HG02623 (cell line): Measurements from ENCODE around the gene TNNI2.
"Not testable (repeated sequence)": the region's sequence is repeated elsewhere in the genome, so short reads cannot be mapped to it uniquely, and the experiment has no call there.

Experiments
- ATAC-seq: cut with Tn5 transposase; IDR thresholded peaks from one replicate; pipeline ENCODE4 v1.9.1; 2021; ENCODE audit warnings: moderate library complexity; ENCODE audit not compliant: unreplicated experiment

Gene TNNI2

DNA sequence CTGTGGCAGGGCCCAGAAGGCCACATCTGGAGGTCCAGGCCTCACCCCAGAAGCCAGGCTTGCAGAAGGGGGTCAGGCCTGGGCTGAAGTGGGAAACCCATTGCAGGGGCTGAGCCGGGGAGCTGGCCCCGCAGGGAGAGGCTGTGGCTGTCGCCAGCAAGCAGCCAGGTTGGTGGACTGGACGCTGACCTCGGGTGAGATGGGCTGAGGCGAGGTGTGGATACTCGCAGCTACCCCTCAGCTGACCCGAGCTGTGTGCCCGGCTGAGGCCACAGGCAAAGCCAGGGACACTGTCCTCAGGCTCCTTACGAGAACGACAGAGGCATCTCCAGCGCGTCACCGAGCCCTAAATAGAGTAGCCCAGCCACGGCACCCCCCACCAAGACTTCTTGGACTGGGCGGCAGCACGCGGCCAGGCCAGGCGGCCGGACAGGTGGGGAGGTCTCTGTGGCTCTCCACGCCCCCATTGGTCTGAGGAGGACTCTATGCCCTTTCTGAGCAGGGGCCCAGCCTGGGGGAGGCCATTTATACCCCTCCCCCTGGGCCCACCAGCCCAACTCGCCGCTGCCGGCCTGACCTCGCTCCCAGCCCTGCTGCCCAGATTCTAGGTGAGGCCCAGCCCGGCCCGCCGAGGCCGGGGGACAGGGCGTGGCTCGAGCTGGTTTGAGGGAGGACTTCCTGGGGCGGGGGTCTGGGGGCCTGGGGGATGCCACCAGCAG is at the start of gene TNNI2:
TSS of gene TNNI2 (plus strand) at position 556 of the 719 bp plus-strand sequence. CDS start 716 bp downstream, outside the sequence.
- no peak for ATAC-seq

DNA sequence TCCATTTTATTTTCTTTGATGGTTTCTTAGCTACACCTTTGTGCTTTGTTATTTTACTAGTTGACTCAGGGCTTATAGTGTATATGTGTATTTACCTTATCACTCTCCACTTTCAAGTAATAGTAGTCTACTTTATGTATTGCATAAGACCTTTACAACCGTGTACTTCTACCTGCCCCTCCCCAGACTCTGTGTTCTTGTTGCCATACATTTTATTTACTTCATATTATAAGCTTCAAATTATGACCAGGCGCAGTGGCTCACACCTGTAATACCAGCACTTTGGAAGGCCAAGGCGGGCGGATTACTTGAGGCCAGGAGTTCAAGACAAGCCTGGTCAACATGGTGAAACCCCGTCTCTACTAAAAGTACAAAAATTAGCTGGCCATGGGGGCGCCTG is 46.9 kb upstream of the TNNI2 start:
- ATAC-seq: no peak

DNA sequence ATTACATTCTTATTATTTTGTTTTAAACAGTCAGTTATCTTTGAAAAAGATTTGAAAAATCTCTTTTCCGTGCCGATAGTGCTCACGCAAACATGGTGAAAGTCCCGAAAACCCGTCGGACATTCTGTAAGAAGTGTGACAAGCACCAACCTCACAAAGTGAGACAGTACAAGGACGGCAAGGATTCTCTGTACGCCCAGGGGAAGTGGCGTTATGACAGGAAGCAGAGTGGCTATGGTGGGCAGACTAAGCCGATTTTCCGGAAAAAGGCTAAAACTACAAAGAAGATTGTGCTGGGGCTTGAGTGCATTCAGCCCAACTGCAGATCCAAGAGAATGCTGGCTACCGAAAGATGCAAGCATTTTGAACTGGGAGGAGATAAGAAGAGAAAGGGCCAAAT is 46.3 kb upstream of the TNNI2 start:
- no peak for ATAC-seq

DNA sequence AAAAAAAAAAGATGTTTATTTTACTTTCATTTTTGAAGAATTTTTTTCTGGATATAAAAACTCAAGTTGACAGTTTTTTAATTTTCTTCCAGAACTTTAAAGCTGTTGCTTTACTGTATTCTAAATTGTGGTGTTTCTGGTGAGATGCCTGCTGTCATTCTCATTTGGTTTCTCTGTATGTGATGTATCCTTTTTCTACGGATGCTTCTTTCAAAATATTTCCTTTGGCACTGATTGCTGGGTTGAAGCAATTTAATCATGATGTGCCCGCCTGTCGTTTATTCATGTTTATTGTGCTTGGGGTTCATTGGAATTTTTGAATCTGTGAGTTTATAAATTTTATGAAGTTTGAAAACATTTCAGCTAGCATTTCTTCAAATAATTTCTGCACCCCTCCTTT is 45.7 kb upstream of the TNNI2 start:
- ATAC-seq: no peak

DNA sequence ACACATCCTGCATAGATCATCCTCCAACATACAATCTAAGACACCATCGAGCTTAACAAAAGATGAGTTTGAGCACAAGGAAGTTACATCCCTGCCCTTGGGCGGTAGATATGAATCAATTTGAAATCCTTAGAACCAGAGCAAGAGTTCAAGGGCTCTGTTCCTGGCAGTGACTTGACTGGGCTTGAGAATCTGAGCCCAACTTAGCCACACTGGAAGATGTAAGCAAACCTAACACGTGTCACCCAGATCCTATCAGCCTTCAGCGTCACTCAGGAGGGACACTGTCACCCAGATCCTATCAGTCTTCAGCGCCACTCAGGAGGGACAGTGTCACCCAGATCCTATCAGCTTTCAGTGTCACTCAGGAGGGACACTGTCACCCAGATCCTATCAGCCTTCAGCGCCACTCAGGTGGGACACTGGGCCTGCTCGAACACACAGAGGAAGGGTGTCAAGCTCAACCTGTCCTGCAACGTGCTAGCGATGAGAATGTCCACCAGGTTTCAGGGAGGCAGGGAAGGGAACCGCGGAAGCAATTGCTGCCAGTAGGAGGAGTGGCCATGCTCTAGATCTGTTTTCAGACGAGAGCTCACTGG is 42.3 kb upstream of the TNNI2 start:
- ATAC-seq: no peak

DNA sequence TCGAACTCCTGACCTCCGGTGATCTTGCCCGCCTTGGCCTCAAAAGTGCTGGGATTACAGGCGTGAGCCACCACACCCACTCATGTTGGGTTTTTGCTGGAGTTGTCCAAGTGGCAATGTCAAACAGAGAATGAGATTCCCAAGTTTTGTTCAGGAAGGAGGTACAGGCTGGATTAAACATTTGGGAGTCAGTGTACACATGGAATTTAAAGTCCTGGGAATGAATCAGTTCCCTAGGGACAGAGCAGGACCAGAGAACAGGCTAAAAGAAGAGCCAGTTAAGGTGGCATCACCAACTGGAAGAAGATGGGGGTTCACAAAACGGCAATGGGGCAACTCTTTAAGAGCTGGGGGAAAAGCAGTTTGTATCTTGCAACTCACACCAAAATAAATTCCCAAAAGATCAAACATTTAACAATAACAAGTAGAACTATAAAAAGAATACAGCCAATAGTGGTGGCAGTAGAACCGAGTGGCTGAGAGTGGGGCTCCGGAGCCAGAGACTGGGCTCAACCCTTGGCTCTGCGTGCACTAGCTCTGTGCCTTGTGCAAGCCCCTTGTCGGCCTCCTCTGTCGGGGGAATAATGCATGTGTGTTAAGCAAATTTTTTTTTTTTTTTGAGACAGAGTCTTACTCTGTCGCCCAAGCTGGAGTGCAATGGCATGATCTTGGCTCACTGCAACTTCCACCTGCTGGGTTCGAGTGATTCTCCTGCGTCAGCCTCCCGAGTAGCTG is 41.2 kb upstream of the TNNI2 start:
- no peak for ATAC-seq

DNA sequence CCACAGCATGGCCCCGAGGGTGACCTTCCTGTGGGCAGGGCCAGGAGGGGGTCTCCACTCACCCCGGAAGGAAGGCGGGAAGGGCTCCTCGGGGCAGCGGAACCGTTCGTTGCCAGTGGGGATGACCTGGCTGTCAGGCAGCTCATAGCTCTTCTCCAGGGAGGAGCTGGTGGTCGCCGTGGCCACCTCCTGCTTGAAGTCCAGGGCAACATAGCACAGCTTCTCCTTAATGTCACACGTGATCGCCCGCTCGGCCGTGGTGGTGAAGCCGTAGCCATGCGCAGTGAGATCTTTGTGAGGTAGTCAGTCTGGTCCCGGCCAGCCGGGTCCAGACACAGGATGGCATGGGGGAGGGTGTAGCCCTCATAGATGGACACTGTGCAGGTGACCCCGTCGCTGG is 35.5 kb upstream of the TNNI2 start:
- ATAC-seq: no peak

DNA sequence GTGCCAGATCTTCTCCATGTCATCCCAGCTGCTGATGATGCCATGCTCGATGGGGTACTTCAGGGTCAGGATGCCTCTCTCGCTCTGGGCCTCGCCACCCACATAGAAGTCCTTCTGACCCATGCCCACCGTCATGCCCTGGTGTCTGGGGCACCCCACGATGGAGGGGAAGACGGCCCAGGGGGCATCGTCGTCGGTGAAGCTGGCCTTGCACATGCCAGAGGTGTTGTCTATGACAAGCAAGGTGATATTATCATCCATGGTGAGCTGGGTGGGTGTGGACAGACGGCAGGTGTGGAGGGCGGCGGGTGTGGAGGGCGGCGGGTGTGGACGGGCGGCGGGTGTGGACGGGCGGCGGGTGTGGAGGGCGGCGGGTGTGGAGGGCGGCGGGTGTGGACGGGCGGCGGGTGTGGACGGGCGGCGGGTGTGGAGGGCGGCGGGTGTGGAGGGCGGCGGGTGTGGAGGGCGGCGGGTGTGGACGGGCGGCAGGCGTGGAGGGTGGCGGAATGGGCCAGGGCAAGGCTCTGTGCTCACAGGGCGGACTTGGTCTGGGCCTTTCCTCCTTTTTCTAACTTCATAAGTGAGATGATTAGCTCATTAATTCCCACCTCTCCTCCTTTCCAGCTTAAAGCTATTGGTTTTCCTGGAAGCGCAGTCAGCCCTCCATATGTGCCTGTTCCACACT is 34.8 kb upstream of the TNNI2 start:
- not testable (repeated sequence) for ATAC-seq

DNA sequence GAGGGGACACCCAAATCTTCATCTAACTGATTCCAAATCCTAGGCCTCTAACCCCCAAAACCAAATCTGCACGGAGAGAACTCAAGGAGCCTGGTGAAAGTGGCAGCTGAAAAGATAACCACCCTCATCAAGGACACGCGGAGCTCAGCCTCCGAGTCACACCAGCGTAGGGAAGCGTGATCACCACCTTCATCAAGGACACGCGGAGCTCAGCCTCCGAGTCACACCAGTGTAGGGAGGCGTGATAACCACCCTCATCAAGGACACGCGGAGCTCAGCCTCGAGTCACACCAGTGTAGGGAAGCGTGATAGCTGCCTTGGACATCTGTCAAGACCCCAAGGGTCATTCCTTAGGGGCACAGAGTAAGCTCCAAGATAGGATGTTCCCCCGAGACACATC is 33.3 kb upstream of the TNNI2 start:
- ATAC-seq: no peak

DNA sequence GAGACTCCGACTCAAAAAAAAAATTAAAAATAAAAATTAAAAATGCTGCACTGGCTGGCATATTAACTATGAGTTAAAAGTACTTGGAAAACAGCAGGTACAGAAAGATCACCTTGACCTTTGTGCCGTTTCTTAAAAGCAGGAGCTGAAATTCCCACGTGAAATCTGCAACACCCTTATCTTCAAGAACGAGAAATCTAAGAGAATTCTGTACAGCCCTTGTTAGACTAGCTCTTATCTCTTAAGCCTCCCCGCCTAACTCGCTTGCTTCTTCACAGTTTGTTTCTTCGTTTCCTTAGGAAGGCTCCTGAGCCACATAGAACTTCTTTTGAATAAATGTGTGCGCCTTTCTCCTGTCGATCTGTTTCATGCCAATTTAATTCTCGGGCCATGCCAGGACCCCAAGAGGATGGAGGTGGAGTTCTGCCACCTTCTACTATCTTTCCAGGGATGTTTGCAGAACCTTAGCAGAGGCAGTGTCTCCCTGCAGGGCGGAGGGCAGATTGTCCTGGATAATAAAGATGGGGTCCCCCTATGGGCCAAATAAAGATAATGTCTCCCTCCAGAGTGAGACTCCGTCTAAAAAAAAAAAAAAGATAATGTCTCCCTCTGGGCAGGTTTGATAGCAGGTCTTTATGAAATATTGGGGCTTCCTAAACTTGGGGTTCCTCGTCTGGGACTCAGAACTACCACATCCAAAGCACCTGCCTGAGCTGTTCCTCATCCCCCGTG is 31.4 kb upstream of the TNNI2 start:
- no peak for ATAC-seq

DNA sequence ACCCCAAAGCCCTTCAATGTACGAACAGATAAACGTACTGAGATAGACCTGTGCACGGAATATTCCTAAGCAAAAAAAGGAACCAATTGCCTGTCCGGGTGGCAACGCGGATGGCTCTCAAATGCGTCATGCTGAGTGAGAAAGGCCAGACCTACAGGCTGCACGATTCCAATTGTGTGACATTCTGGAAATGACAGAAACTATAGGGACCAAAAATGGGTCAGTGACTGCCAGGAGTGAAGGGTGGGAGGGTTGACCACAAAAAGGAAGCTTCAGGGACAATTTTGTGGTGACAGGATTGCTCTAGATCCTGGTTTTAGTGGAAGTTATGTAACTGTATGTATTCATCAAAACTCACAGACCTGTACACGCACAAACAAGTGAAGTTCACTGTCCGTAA is 28.0 kb upstream of the TNNI2 start:
- ATAC-seq: no peak

DNA sequence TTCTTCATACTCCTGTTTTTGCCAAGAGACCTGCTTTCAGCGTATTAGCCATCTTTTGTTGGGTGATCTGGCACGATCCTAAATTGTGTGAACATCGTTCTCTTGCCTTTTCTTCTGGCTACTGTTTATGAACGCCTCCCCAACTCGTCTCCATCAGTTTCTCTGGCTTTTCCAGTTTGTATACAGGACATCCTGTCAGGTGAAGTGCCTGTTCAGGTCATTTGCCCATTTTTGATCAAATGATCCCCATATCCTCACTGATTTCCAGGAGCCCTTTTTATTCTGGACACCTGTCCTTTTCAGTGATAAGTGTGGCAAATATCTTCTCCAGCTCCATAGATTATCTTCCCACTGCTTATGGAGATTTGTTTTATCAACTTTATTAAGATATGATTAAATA is 26.5 kb upstream of the TNNI2 start:
- no peak for ATAC-seq

DNA sequence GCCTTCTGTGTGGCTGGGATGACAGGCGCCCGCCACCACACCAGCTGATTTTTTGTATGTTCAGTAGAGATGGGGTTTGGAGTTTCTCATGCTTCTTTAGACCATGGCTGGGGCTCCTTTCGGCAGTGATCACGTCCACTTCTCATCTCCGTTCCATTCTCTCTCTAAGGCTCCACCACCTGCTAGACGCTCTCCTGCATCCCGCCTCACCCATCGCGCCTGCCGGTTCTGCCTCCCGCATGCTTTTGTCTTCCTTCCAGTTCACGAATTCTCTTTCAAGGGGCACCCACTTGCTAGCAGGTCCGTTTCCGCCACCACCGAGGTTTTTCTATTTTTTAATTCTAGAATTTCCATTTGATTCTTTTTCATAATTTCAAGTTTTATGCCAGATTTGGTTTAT is 26.0 kb upstream of the TNNI2 start:
- ATAC-seq: no peak

DNA sequence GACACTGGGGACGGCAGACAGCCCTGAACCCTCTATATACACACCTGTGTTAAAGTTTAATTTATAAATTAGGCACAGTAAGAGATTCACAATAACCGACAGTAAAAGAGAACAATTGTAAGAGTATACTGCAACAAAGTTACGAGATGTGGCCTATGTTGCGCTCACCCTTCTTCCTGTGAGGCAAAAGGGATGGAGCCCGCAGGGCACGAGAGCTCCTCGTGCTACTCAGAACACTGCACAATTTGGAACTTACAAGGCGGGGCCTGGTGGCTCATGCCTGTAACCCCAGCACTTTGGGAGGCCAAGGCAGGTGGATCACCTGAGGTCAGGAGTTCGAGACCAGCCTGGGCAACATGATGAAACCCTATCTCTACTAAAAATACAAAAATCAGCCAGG is 25.4 kb upstream of the TNNI2 start:
- not testable (repeated sequence) for ATAC-seq

DNA sequence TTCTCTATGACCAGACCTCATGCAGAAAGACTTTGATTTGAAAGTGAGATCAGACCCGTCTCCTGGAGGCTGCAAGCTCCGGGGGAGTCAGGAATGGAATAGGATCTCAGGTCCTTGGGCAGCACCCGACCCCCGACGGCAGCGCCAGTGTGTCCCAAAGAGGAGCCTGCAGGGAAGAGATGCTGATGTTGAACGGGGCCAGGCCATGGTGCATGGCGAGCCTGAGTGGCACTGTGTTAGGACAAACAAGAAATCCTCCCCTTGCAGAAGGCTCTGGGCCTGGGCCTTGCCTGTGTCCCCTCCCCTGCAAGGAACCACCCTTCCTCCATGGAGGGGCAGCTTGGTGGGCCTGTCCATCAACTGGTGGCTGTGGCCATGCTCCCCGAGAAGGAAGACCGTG is 24.1 kb upstream of the TNNI2 start:
- no peak for ATAC-seq

DNA sequence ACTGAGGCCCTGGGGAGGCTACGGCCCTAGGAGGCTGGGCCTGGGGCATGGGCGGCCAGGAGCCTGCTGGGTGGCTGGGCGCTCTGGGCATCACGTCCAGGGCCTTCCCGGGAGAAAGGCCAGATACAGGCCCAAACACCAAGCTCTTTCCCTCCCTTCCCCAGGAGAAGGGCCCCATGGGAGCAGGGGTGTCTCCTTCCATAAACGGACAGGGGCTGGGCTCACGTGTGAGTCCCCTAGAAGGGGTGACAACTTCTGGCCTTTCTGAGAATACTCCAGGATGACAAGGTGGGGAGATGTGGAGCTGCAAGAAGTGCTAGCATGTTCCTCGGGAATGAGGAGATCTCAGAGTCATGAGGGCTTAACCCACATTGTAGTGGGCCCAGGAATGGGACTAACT is 23.5 kb upstream of the TNNI2 start:
- no peak for ATAC-seq

DNA sequence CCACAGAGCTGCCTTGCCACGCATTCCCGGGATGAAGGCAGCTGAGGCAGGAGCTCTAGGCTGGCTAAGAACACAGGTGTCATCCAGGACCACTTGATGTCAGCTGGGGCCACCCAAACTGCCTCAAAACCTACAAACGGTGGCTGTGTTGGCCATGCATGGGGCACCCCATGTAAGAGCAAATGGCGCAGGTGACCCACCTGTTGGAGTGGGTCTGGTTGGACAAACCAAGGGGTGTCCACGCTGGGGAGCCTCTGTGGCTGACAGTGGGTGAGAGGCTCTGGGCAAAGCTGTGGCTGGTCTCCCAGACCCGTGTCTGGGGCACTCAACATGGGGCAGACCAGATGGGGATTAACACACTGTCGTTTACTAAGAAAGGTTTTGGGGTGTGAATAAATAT is 23.0 kb upstream of the TNNI2 start:
- no peak for ATAC-seq

DNA sequence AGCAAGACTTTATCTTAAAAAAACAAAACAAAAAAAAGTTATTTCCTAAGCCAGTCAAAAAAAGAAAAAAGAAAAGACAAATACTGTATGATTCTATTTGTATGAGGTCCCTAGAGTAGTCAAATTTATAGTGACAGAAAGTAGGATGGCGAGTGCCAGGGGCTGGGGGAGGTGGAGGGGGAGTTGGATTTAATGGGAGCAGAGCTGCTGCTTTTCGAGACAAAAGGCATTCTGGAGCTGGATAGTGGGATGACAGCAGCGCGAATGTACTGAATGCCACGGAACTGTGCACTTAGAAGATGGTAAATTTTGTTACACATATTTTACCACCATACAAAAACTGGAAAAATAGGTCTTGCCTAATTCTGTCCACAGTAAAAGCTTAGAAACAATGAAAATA is 21.8 kb upstream of the TNNI2 start:
- ATAC-seq: no peak

DNA sequence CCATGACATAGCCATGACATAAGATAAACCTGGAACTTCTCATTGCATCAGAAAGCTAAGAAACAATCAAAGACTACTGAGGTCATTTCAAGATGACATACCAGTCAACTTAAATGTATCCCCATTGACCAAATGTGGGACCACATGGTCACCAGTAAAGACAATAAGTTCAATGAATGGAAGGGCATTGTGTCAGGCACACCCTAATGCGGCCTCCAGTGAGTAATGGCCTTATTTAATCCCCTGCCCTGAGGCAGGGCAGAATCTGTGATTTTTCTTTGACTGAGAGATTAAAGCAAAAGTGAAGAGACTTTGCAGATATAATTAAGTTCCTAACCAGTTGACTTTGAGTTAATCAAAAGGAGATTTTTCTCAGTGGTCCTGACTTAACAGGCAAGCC is 21.3 kb upstream of the TNNI2 start:
- ATAC-seq: no peak

DNA sequence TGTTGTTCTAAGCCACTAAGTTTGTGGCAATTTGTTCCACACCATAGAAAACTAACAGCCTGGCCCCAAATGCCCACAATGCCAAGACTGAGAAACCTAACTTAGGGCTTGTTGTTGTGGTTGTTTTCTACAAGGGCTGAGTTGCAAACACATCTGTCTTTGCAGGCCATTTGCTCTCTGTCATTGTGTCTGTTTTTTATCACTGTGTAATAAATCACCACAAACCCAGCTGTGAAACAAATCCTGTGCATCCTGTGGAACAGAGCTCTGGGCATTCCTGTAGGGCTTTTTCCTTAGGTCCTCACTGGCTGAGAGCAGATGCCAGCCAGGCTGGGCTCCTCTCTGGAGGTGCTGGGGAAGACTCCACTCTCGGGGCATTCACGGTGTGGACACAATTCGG is 19.7 kb upstream of the TNNI2 start:
- no peak for ATAC-seq
